Urinary bladder (tissue), 4 donors: Measurements from ENCODE around the gene CLTCL1. TPM values are rescaled to one million over a fixed set of nuclear protein-coding genes. Genes with fewer than 3 reads are reported as not detected.
A peak's percentile ranks its signal among the peaks of the same experiment; 100 is the strongest.
"Not testable (repeated sequence)": the region's sequence is repeated elsewhere in the genome, so short reads cannot be mapped to it uniquely, and the experiment has no call there.

Source experiments
- DNase-seq: peaks from one replicate; pipeline ENCODE4 v3.0.0-alpha.2; 2015; ENCODE audit errors: extremely low spot score
- H3K27ac ChIP-seq: one replicate; pipeline ENCODE4 v1.5.1; 2013; ENCODE audit warnings: low read depth, mild to moderate bottlenecking, moderate library complexity
- H3K36me3 ChIP-seq: one replicate; pipeline ENCODE4 v1.6.1; 2013; ENCODE audit warnings: mild to moderate bottlenecking, moderate library complexity; ENCODE audit not compliant: insufficient read depth
- H3K4me1 ChIP-seq: one replicate; pipeline ENCODE4 v1.6.1; 2013; ENCODE audit warnings: mild to moderate bottlenecking, moderate library complexity; ENCODE audit not compliant: insufficient read depth
- H3K4me3 ChIP-seq: one replicate; pipeline ENCODE4 v1.5.1; 2013; ENCODE audit warnings: low read depth, low read length
- WGBS: extraction: QIAGEN DNeasy Blood & Tissue Kit; methylation state at CpG from one replicate; pipeline ENCODE4 v1.1.7; 2013; 5-methylcytosine and 5-hydroxymethylcytosine counted together
- polyA plus RNA-seq: library from polyadenylated mRNA; stranded (reverse); fragments of 200-250 nt; gene quantifications from one replicate; pipeline ENCODE4 v1.2.3, GENCODE V29; 2013
- total RNA-seq: library from RNA; depleted of rRNA; stranded (reverse); fragments of >200 nt; gene quantifications from one replicate; pipeline ENCODE4 v1.2.3, GENCODE V29; 2014
- donor health status: healthy with polysubstance abuse.
- donor health status: healthy.

The CLTCL1 gene
- total RNA-seq (7.0 TPM), polyA plus RNA-seq (6.0 TPM)

- H3K4me3 ChIP-seq: peak within 1 kb of the TSS; percentile 85
- WGBS: 3% methylated on average over 74 of the region's 74 CpGs
- no peaks in the 10 kb centered on the region for H3K36me3 ChIP-seq
- H3K27ac ChIP-seq: peak within 1 kb of the TSS; percentile 54
- no peak for DNase-seq
- peaks cover 3% of the 10 kb centered on the region for H3K4me1 ChIP-seq
These were observed at the start of gene CLTCL1 for GRCh38 chr22:19291580-19292457. Gene CLTCL1 (minus strand): TSS chr22:19291719. CDS start chr22:19291641, 78 bp downstream.

- Histone ChIP-seq H3K36me3 (peaks cover 3% of the 10 kb centered on the region), H3K27ac (no peak overlapping the region), H3K4me1 (no peaks in the 10 kb centered on the region), H3K4me3 (no peak overlapping the region)
- WGBS: 98% methylated on average over 2 of the region's 2 CpGs
- no peak for DNase-seq
These were observed 45.6 kb upstream of the CLTCL1 start for GRCh38 chr22:19337137-19337536.

GRCh38 chr22:19336133-19337075, 44.9 kb upstream of the CLTCL1 start:
- Histone ChIP-seq H3K4me1 (no peaks in the 10 kb centered on the region), H3K4me3 (no peak overlapping the region), H3K36me3 (peaks cover 6% of the 10 kb centered on the region), H3K27ac (no peak overlapping the region)
- DNase-seq: no peak
- WGBS: 97% methylated on average over 7 of the region's 7 CpGs

- Histone ChIP-seq H3K27ac (no peak overlapping the region), H3K36me3 (peaks cover 12% of the 10 kb centered on the region), H3K4me3 (no peak overlapping the region), H3K4me1 (no peaks in the 10 kb centered on the region)
- no peak for DNase-seq
- 94% methylated on average over 5 of the region's 5 CpGs for WGBS
These were observed 40.5 kb upstream of the CLTCL1 start for GRCh38 chr22:19331975-19332374.

- H3K4me3 ChIP-seq: no peak overlapping the region
- no peaks in the 10 kb centered on the region for H3K4me1 ChIP-seq
- no peak overlapping the region for H3K27ac ChIP-seq
- H3K36me3 ChIP-seq: peaks cover 12% of the 10 kb centered on the region
- no peak for DNase-seq
- WGBS: 95% methylated on average over 7 of the region's 7 CpGs
These were observed 40.0 kb upstream of the CLTCL1 start for GRCh38 chr22:19331474-19331873.

GRCh38 chr22:19330865-19331418, 39.4 kb upstream of the CLTCL1 start:
- Histone ChIP-seq H3K4me3 (no peak overlapping the region), H3K4me1 (no peaks in the 10 kb centered on the region), H3K27ac (no peak overlapping the region), H3K36me3 (peaks cover 9% of the 10 kb centered on the region)
- DNase-seq: no peak
- WGBS: 96% methylated on average over 13 of the region's 13 CpGs

- not testable (repeated sequence) for H3K4me1 ChIP-seq, H3K36me3 ChIP-seq, H3K4me3 ChIP-seq, DNase-seq, H3K27ac ChIP-seq
- WGBS: 94% methylated on average over 5 of the region's 5 CpGs
These were observed 38.7 kb upstream of the CLTCL1 start for GRCh38 chr22:19330205-19330604.

- H3K4me1 ChIP-seq: no peaks in the 10 kb centered on the region
- no peak overlapping the region for H3K4me3 ChIP-seq
- WGBS: 97% methylated on average over 3 of the region's 3 CpGs
- no peak for DNase-seq
- H3K36me3 ChIP-seq: peaks cover 9% of the 10 kb centered on the region
- H3K27ac ChIP-seq: no peak overlapping the region
These were observed 37.9 kb upstream of the CLTCL1 start for GRCh38 chr22:19329454-19329853.

- Histone ChIP-seq H3K4me3 (no peak overlapping the region), H3K4me1 (no peaks in the 10 kb centered on the region), H3K36me3 (peaks cover 2% of the 10 kb centered on the region), H3K27ac (no peak overlapping the region)
- 92% methylated on average over 5 of the region's 5 CpGs for WGBS
- no peak for DNase-seq
These were observed 33.9 kb upstream of the CLTCL1 start for GRCh38 chr22:19325296-19325948.

GRCh38 chr22:19323420-19323819, 31.9 kb upstream of the CLTCL1 start:
- not testable (repeated sequence) for H3K36me3 ChIP-seq, H3K27ac ChIP-seq, H3K4me1 ChIP-seq, H3K4me3 ChIP-seq, DNase-seq
- WGBS: 92% methylated on average over 6 of the region's 6 CpGs

- 80% methylated on average over 2 of the region's 2 CpGs for WGBS
- Histone ChIP-seq H3K4me3 (no peak overlapping the region), H3K27ac (no peak overlapping the region), H3K4me1 (no peaks in the 10 kb centered on the region), H3K36me3 (no peaks in the 10 kb centered on the region)
- no peak for DNase-seq
These were observed 30.2 kb upstream of the CLTCL1 start for GRCh38 chr22:19321757-19322156.

- H3K27ac ChIP-seq, DNase-seq, H3K36me3 ChIP-seq, H3K4me1 ChIP-seq, H3K4me3 ChIP-seq: not testable (repeated sequence)
- WGBS: 78% methylated on average over 8 of the region's 8 CpGs
These were observed 28.6 kb upstream of the CLTCL1 start for GRCh38 chr22:19320136-19320535.

- DNase-seq: no peak
- Histone ChIP-seq H3K36me3 (no peaks in the 10 kb centered on the region), H3K27ac (no peak overlapping the region), H3K4me3 (no peak overlapping the region), H3K4me1 (no peaks in the 10 kb centered on the region)
These were observed 27.8 kb upstream of the CLTCL1 start for GRCh38 chr22:19319281-19319680.
